Stromal cell of bone marrow (primary cell): ENCODE measurements around the gene ACSS3.
"Not testable (repeated sequence)": the region's sequence is repeated elsewhere in the genome, so short reads cannot be mapped to it uniquely, and the experiment has no call there.

Experiments
- DNase-seq: peaks from one replicate; pipeline ENCODE4 v3.0.0-alpha.2; 2012; ENCODE audit warnings: low read depth

ACSS3 gene

GRCh38 chr12:81094718-81095360, 17.0 kb downstream of the ACSS3 start:
- no peak for DNase-seq

- DNase-seq = peak; percentile 39
Observed at GRCh38 chr12:81095501-81096232, 17.8 kb downstream of the ACSS3 start.

- no peak for DNase-seq
Observed at GRCh38 chr12:81105687-81106086, 27.8 kb downstream of the ACSS3 start.

GRCh38 chr12:81114226-81114625, 36.3 kb downstream of the ACSS3 start:
- DNase-seq = no peak

DNA sequence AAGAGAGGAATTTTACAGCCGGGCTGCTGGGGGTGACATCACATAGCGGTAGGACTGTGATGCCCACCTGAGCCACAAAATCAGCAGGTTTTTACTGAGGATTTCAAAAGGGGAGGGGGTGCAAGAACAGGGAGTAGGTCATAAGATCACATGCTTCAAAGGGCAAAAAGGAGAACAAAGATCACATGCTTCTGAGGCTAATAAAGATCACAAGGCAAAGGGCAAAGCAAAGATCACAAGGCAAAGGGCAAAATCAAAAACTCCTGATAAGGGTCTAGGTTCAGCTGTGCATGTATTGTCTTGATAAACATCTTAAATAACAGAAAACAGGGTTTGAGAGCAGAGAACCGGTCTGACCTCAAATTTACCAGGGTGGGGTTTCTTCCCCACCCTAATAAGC, 41.2 kb downstream of the ACSS3 start:
- DNase-seq = not testable (repeated sequence)

GRCh38 chr12:81120961-81121360, 43.1 kb downstream of the ACSS3 start:
- DNase-seq = no peak

DNA sequence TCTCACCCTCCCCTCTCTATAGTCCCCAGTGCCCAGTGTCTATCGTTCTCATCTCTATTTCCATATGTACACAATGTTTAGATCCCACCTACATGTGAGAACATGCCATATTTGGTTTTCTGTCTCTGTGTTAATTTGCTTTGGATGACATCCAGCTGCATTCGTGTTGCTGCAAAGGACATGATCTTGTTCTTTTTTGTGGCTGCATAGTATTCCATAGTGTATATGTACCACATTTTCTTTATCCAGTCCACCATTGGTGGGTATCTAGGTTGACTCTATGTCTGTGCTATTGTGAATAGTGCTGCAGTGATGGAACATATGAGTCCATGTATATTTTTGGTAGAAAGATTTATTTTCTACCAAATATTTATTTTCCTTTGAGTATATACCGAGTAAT, 45.7 kb downstream of the ACSS3 start:
- no peak for DNase-seq

DNA sequence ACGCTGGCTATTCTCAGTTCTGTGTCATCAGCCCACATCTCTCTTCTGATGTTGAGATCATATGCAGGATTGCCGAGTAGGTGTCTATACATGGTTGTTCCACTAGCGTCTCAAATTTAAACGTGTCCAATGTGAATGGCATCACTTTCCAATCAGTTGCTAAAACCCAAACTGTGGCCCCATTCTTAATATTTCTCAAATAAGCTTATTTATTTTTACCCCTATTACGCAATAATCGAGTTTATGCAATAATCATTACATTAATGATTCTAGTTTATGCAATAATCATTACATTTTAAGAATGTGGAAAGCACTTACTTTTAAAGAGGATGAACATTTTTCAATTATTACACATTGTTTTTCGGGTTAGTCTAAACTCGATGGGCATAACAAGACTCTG, 47.8 kb downstream of the ACSS3 start:
- DNase-seq = no peak

- peak; percentile 26 for DNase-seq
Observed at GRCh38 chr12:81128930-81129554, 51.2 kb downstream of the ACSS3 start.

GRCh38 chr12:81136519-81136918, 58.6 kb downstream of the ACSS3 start:
- no peak for DNase-seq

GRCh38 chr12:81137801-81138200, 59.9 kb downstream of the ACSS3 start:
- no peak for DNase-seq

GRCh38 chr12:81141217-81141616, 63.3 kb downstream of the ACSS3 start:
- no peak for DNase-seq

- no peak for DNase-seq
Observed at GRCh38 chr12:81143057-81143456, 65.2 kb downstream of the ACSS3 start.

DNA sequence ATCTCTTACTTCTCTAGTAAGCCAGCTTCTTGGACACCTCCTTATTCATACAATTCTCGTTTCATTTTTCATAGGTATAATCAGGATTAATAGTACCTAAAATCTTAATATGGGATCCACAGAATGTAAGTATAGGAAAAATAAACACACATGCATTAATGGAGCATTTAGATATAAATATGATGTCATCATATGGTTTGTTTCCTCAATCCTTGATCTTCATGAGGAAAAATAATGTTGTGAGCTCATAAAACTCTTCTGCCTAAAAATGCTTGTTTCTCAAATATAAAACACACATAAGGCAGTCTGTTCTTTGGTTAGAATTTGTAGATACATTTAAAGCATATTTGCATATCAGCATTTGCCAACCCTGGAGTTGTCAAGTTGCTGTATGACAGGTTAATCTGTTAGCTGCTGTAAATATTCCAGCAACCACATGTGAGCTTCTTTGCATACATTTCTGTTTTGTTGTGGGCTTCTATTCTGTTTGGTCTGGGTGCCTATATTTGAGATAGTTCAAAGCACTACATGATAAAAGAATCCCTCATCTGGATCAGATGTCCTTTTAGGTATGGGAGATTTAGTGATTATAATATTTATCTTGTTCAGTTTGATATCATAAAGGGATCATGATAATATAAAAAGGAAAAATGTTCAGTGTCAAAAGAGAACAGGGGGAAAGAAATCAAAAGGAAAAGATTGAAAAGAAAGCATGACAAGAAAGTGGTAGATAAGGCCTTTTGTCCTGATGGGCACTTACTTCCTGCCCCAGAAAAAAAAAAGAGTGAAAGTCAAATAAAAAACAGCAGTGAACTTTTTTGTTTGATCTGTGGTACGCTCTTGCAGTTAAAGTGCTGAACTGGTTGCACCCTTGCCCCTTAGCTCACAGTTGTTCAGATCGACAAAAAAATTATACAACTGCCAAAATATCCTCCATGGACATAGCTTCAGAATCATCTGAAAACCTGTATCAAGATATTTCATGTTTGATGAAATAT, 68.6 kb downstream of the ACSS3 start:
- no peak for DNase-seq

- DNase-seq = no peak
Observed at GRCh38 chr12:81147292-81147919, 69.5 kb downstream of the ACSS3 start.

DNA sequence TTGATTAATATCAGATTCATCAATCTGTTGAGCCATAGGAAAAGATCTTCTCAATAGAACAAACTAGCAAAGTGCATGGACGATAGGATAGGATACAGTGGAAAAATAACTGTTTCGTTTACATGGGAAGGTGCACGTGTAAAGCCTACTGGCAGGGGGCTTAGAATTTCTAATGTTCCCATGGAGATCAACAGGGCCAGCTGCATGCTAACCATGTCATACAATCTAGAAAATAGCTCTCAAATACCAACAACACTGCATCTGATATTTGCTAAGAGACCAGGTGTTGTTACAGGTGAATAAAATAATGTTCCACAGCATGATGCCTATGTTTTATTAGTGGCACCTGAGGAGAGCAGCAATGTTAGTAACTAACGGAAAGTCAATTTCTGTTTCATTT, 72.5 kb downstream of the ACSS3 start:
- no peak for DNase-seq

DNA sequence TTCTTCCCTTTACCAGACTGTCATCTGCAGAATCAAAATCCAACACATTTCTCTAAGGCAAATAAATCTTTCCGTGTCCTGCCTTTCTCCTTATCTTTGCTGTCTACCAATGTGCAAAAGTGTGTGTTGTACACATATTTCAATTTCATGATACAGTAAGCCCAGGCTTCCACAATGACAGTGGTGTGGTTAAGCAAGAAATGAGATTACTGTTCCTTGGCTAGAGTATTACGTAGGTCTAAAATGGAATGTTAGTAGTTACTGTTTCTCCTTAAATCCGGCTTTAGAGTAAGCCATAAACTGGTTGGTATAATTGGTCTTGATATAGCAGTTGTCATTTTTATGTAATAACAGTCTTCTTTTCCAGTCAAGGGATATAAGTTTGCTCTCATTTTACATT, 82.0 kb downstream of the ACSS3 start:
- no peak for DNase-seq

GRCh38 chr12:81161680-81162079, 83.8 kb downstream of the ACSS3 start:
- no peak for DNase-seq

DNA sequence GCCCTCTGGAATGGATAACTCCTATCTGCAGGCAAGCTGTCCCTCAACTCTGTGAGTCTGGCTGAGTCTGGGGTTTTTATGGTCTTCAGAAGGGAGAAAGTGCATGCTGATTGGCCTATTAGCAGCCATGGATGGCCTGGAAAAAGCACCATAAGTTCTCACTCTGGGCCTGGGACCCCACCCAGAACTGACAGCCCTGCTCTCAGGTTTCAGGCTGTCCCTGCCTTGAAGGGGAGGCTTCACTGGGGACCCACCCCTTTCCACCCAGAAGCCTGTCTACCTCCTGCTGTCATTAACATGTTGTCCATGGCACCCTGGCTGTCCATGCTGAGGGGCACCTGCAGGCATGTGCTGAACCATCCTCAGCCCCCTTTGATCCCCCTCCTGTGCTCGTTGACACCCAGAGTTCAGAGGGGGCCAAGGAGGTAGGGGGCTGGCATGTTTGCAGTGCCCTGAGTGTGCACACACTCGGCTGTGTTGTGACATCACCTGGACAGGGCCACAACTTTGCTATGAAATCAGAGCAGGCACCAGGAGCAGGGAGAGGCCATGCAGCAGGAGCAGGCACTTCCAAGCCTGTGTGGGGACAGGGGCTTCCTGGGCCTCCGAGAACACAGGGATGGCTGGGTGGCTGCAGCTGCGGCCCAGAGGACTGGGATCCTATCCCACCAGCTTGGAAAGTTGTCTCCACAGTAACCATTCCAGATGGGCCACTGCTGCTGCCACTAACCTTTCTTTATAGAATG, 84.7 kb downstream of the ACSS3 start:
- no peak for DNase-seq

GRCh38 chr12:81164827-81165226, 86.9 kb downstream of the ACSS3 start:
- no peak for DNase-seq

GRCh38 chr12:81166790-81167189, 88.9 kb downstream of the ACSS3 start:
- DNase-seq = no peak
